ENCODE data around the gene CSKMT.

DNA sequence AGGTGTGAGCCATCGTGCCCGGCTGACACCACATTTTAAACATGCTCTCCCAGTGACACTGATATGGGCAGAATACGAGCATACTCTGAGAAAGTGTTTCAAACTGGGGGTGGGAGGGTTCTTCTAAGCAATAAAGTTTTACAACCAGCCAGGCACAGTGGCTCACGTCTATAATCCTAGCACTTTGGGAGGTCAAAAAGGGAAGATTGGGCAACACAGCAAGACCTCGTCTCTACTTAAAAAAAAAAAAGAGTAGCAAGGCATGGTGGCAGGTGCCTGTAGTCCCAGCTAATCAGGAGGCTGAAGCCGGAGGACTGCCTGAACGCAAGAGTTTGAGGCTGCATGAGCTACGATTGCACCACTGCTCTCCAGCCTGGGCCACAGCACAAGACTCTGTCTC lies 20.9 kb upstream of the CSKMT start:
- TF ChIP-seq, protein P1, sequence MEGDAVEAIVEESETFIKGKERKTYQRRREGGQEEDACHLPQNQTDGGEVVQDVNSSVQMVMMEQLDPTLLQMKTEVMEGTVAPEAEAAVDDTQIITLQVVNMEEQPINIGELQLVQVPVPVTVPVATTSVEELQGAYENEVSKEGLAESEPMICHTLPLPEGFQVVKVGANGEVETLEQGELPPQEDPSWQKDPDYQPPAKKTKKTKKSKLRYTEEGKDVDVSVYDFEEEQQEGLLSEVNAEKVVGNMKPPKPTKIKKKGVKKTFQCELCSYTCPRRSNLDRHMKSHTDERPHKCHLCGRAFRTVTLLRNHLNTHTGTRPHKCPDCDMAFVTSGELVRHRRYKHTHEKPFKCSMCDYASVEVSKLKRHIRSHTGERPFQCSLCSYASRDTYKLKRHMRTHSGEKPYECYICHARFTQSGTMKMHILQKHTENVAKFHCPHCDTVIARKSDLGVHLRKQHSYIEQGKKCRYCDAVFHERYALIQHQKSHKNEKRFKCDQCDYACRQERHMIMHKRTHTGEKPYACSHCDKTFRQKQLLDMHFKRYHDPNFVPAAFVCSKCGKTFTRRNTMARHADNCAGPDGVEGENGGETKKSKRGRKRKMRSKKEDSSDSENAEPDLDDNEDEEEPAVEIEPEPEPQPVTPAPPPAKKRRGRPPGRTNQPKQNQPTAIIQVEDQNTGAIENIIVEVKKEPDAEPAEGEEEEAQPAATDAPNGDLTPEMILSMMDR (IDR thresholded peaks at IDR 0.05), result no peak
- no peak for TF ChIP-seq POLR2AphosphoS5 (IDR thresholded peaks at IDR 0.05)
- no peak for TF ChIP-seq EP300 (IDR thresholded peaks at IDR 0.05)
- TF ChIP-seq POLR2A (IDR thresholded peaks at IDR 0.05), result no peak
